IPS DF 4.7 (cell line): ENCODE data around the gene SNORC.

Source experiments
- DNase-seq: peaks from one replicate; pipeline ENCODE4 v3.0.0-alpha.2; 2013; ENCODE audit warnings: low spot score; ENCODE audit errors: extremely low read depth

SNORC gene

DNA sequence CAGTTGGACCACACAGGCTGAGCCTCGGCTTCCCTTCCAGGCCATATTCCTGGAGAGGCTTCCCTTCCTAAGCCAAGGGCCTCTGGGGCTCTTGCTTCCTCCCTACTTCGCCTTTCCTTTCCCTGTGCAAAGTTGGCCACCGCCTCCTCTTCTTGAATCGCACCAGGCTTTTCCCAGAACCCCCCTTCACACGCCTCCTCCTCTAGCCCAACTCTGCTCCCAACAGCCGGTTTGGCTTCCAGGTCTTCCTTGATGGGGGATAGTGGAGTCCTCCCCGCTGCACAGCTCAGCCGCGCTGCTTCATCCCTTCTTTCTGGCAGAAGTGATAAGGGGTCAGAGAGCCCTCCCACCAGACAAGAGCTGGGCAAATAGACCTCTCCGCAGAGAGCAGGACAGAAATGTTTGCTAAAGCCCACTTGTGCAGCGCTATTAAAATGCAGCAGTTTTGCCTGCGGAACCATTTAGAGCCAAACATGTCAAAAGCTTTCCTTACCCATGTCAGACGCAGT lies 56.4 kb downstream of the SNORC start:
- no peak for DNase-seq

DNA sequence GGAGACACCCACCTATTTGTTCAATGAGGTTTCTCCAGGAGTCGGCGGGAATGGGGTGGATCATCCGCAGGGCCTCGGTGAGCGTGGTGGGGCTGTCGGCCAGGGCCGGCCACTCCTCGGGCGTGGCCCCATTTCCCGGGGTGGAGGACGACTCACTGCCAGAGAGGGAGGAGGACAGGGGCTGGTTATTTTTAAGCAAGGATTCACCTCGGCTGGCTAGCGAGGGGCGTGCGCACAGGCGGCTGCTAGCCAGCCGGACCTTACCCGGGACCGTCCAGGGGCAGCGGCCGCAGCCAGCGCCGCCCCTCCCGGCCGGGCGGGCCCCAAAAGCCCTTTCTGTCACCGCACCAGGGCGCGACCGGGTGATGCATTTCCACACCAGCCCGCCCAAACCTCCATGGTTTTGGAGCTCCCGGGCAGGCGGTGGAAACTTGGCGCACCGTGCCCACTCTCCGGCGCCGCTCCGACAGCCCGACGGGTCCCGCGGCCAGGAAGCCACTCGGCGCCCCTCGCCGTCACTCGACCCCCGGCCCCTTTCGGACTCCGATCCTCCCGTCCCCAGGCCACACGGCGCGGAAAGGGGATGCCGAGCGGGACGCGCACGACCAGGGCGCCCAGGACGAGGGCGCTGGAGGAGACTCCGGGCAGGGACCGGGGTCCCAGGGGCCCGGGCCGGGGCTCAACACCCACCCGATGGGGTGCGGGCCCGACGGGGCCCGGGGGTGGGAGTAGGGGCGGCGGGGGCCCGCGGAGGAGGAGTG lies 57.1 kb downstream of the SNORC start:
- no peak for DNase-seq

DNA sequence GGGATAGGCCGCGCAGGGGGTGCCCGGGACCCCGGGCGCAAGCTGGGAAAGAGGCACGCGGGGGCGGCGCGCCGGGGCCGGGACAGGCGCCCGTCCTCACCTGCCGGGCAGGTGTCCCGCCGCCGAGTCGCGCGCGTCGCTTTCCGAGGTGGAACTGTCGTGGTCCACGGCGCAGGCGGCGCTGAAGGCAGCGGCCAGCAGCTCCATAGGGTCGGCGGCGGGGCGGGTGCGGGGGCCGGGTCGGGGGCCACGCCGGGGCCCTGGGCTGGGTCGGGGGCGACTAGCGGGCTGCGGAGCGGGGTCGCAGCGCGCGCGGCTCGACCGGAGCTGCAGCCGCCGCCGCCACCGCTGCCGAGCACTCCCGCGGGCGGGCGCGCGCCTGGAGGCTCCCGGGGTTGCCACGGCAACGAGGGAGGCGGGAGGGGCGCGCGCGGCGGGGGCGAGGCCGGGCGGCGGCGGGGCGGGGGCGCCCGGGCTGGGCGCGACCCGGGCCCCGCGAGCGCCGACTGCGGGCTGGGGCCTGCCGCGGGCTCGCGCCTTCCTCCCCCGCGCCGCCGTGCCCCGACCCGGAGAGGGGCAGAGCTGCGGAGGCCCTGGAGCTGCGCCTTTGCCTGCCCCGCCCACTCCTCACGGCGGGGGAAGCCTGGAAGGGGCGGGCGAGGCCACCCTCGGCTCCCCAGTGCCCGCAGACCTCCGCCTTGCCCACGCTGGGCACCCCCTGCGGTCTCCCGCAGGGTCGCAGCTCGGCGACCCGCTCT lies 57.9 kb downstream of the SNORC start:
- no peak for DNase-seq
